ENCODE measurements around the gene SREBF1.

Gene SREBF1

DNA sequence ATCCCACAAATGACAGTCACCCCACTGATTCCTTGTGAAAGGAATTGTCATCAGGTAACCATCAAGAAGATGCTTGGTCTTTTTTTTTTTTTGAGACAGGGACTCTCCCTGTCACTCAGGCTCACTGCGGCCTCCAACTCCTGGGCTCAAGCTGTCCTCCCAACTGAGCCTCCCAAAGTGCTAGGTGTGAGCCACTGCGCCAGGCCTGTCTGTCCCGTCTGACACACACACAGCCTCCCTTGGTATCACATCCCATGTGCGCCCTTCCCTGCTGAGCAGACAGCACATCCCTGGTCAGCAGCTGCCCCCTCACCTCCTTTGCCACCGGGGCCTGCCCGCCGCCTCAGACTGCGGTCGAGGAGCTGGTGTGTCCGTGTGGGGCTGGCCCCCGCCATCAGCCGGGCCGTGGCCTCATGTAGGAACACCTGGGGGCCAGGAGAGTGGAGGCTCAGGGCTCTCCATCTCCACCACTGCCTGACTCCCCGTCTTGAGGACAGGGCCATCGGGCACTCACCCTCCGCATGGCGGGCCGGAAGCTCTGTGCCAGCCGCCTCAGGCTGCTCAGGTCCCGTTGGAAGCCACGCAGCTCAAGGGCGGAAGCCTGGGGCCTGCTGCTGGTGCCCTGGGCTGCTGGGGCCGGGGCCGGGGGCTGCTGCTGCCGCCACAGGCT lies 23.6 kb downstream of the SREBF1 start:
- CTCF ChIA-PET: interaction anchor here (0.6 to 21.2 kb wide), 20 partner anchors 8 to 221 kb away, joined by 3 to 295 read pairs (median 7); no protein-coding TSS in a partner anchor

GRCh38 chr17:17812211-17813054 lies 24.4 kb downstream of the SREBF1 start:
- peak; percentile 45 to 64 (median 61) for DNase-seq
- WGBS (ENCODE audit: insufficient coverage): 68% methylated on average over 56 of the region's 59 CpGs
- Histone ChIP-seq H3K36me3 (ENCODE audit: control insufficient read depth in 4 of 4, insufficient read depth in 4 of 4, low read length in 3 of 4) (peaks cover 5 to 78% (median 47%) of the 10 kb centered on the region in 4 experiments), H3K4me1 (ENCODE audit: control extremely low read depth in 1 of 4, control insufficient read depth in 4 of 4, insufficient read depth in 4 of 4, low read length in 3 of 4) (peaks cover 0 to 10% (median 5%) of the 10 kb centered on the region in 4 experiments), H3K4me3 (ENCODE audit: control insufficient read depth in 1 of 7, extremely low read depth in 1 of 7, insufficient read depth in 4 of 7, low read depth in 2 of 7, low read length in 6 of 7) (no peak overlapping the region), H3K27me3 (replicated peaks in 2 of 5; ENCODE audit: control insufficient read depth in 4 of 5, insufficient read depth in 5 of 5, low read length in 4 of 5) (no peaks in the 10 kb centered on the region), H3K9me3 (ENCODE audit: control extremely low read depth in 1 of 5, control insufficient read depth in 4 of 5, insufficient read depth in 2 of 5, low read depth in 1 of 5, low read length in 4 of 5) (no peaks in the 10 kb centered on the region), H3K27ac (ENCODE audit: insufficient read depth in 1 of 2, low read depth in 1 of 2, low read length in 2 of 2, poor library complexity in 1 of 2, severe bottlenecking in 2 of 2) (no peak overlapping the region)
- CTCF ChIA-PET: interaction anchor here (0.6 to 21.2 kb wide), 29 partner anchors 8 to 221 kb away, joined by 3 to 295 read pairs (median 5); no protein-coding TSS in a partner anchor
- POLR2A ChIA-PET: interaction anchor here (0.7 to 1.6 kb wide), 6 partner anchors 21 to 521 kb away, joined by 3 to 6 read pairs (median 4); partner anchors contain the start of gene SREBF1

More for the DNA sequence above, 23.6 kb downstream of the SREBF1 start:
- H3K4me1 ChIP-seq (ENCODE audit: control extremely low read depth in 1 of 4, control insufficient read depth in 4 of 4, insufficient read depth in 4 of 4, low read length in 3 of 4): peaks cover 0 to 10% (median 5%) of the 10 kb centered on the region in 4 experiments
- POLR2A ChIA-PET: interaction anchor here (0.7 to 1.6 kb wide), 7 partner anchors 20 to 520 kb away, joined by 3 to 6 read pairs (median 3); partner anchors contain the start of gene SREBF1
- no peak overlapping the region for H3K4me3 ChIP-seq (ENCODE audit: control insufficient read depth in 1 of 7, extremely low read depth in 1 of 7, insufficient read depth in 4 of 7, low read depth in 2 of 7, low read length in 6 of 7)
- no peaks in the 10 kb centered on the region for H3K27me3 ChIP-seq (replicated peaks in 2 of 5; ENCODE audit: control insufficient read depth in 4 of 5, insufficient read depth in 5 of 5, low read length in 4 of 5)
- no peak overlapping the region for H3K27ac ChIP-seq (ENCODE audit: insufficient read depth in 1 of 2, low read depth in 1 of 2, low read length in 2 of 2, poor library complexity in 1 of 2, severe bottlenecking in 2 of 2)
- peaks cover 4 to 78% (median 46%) of the 10 kb centered on the region in 4 experiments for H3K36me3 ChIP-seq (ENCODE audit: control insufficient read depth in 4 of 4, insufficient read depth in 4 of 4, low read length in 3 of 4)
- no peak for DNase-seq
- H3K9me3 ChIP-seq (ENCODE audit: control extremely low read depth in 1 of 5, control insufficient read depth in 4 of 5, insufficient read depth in 2 of 5, low read depth in 1 of 5, low read length in 4 of 5): no peaks in the 10 kb centered on the region
- WGBS (ENCODE audit: insufficient coverage): 96% methylated on average over 13 of the region's 25 CpGs

DNA sequence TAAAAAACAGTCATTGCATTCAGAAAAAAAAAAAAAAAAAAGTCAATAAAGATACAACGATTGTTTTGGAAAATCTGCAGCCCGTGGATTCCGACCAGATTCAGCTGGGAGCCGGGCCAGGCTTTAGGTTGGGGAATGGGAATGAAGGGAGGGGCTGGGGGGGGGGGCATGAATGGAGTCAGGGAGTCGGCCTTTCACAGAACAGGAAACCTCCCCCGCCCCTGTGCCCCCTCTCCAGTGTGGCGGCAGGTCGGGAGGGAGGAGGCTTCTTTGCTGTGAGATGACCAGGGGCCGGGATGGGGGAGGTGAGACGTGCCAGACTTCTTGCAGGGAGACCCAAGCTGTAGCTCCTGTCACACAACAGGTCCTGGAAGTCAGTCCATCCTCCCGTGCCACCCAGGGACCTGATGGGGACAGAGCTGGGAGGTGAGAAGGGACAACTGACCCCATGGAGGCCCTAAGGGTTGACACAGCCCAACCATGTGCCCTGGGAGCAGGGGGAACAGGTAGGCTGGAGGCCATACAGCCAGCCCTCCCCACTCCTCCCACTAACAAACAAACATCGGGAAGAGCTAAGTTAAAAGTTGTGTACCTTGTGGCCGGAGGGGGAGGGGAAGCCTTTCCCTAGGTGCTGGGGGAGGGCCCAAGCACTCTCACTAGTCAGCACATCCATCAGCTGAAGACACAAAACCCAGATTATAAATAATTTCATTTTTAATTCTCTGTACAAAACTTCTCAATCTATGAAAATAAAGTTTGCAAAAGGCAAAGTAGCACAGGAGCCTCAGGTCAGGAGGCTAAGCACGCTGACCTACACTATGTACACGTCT lies 25.2 kb downstream of the SREBF1 start:
- H3K27me3 ChIP-seq (replicated peaks in 2 of 5; ENCODE audit: control insufficient read depth in 4 of 5, insufficient read depth in 5 of 5, low read length in 4 of 5): no peaks in the 10 kb centered on the region
- no peak overlapping the region for H3K27ac ChIP-seq (ENCODE audit: insufficient read depth in 1 of 2, low read depth in 1 of 2, low read length in 2 of 2, poor library complexity in 1 of 2, severe bottlenecking in 2 of 2)
- H3K36me3 ChIP-seq (ENCODE audit: control insufficient read depth in 4 of 4, insufficient read depth in 4 of 4, low read length in 3 of 4): peaks cover 4 to 77% (median 43%) of the 10 kb centered on the region in 4 experiments
- no peaks in the 10 kb centered on the region for H3K9me3 ChIP-seq (ENCODE audit: control extremely low read depth in 1 of 5, control insufficient read depth in 4 of 5, insufficient read depth in 2 of 5, low read depth in 1 of 5, low read length in 4 of 5)
- peaks cover 0 to 10% (median 5%) of the 10 kb centered on the region in 4 experiments for H3K4me1 ChIP-seq (ENCODE audit: control extremely low read depth in 1 of 4, control insufficient read depth in 4 of 4, insufficient read depth in 4 of 4, low read length in 3 of 4)
- ChIA-PET POLR2A (interaction anchor here (1.0 kb wide), 1 partner anchor 25 kb away, joined by 6 read pairs; the partner anchor contains the start of gene SREBF1), CTCF (interaction anchor here (0.7 to 21.2 kb wide), 31 partner anchors 9 to 142 kb away, joined by 3 to 295 read pairs (median 3); no protein-coding TSS in a partner anchor)
- no peak for DNase-seq
- no peak overlapping the region for H3K4me3 ChIP-seq (ENCODE audit: control insufficient read depth in 1 of 7, extremely low read depth in 1 of 7, insufficient read depth in 4 of 7, low read depth in 2 of 7, low read length in 6 of 7)
- 82% methylated on average over 6 of the region's 15 CpGs for WGBS (ENCODE audit: insufficient coverage)

DNA sequence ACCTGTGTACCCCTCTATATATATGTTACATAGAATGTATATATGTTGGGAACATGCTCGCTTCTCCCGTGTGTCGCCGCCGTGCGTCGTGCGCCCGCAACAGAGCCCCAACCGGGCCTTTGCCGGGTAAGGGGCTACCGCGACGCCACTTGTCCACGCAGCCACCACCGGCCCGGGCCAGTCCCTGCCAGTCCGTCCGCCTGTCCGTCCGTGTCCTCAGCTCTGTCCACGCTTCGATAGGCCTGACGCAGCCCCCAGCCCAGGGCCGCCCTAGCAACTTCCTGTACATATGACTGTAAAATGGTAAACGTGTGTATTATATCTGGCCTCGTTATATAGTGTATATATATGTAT lies 25.9 kb downstream of the SREBF1 start:
- ChIA-PET CTCF (interaction anchor here (0.7 to 21.2 kb wide), 13 partner anchors 9 to 141 kb away, joined by 3 to 295 read pairs (median 6); no protein-coding TSS in a partner anchor), POLR2A (no interaction called here)
- H3K4me1 ChIP-seq (ENCODE audit: control extremely low read depth in 1 of 4, control insufficient read depth in 4 of 4, insufficient read depth in 4 of 4, low read length in 3 of 4): peaks cover 0 to 10% (median 5%) of the 10 kb centered on the region in 4 experiments
- no peaks in the 10 kb centered on the region for H3K9me3 ChIP-seq (ENCODE audit: control extremely low read depth in 1 of 5, control insufficient read depth in 4 of 5, insufficient read depth in 2 of 5, low read depth in 1 of 5, low read length in 4 of 5)
- H3K4me3 ChIP-seq (ENCODE audit: control insufficient read depth in 1 of 7, extremely low read depth in 1 of 7, insufficient read depth in 4 of 7, low read depth in 2 of 7, low read length in 6 of 7): no peak overlapping the region
- H3K27ac ChIP-seq (ENCODE audit: insufficient read depth in 1 of 2, low read depth in 1 of 2, low read length in 2 of 2, poor library complexity in 1 of 2, severe bottlenecking in 2 of 2): no peak overlapping the region
- 98% methylated on average over 9 of the region's 27 CpGs for WGBS (ENCODE audit: insufficient coverage)
- no peaks in the 10 kb centered on the region for H3K27me3 ChIP-seq (replicated peaks in 2 of 5; ENCODE audit: control insufficient read depth in 4 of 5, insufficient read depth in 5 of 5, low read length in 4 of 5)
- no peak for DNase-seq
- H3K36me3 ChIP-seq (ENCODE audit: control insufficient read depth in 4 of 4, insufficient read depth in 4 of 4, low read length in 3 of 4): peaks cover 2 to 79% (median 43%) of the 10 kb centered on the region in 4 experiments

DNA sequence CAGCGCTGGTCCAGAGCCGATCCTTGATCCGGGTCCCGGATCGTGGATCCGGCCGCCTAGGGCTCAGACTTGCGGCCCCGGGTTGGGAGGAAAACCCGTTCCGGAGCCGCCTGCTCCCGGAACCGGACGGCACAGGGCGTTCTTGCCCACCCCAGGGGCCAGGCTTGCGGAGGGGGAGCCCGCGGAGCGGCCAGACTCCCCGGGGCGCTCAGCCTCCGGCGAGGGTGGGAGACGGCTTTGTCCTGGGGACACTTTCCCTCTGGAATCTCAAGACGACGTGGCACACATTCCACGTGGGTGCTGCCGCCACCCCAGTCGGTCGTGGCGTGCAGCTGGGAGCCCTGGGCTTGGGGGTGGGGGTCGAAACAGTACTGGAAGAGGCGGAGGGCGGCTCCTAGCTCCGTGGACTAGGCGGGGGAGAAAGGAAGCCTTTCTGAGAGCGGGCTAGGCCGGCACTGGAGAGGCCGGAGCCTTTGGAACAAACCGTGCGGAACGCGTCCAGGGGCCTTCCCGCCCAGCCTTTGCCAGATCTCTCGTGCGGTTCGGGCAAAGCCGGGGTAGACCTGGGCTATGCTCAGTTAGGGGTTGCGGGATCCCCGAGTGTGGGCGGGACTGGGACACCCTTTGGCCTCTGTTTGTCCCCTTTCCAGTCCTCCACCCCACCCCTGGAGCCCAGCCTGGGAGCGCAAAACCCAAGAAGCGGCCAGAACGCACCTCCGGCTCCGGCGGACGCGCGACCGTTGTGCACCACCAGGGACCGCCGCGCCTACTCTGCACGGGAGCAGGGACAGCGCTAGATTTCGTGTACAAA lies 26.5 kb downstream of the SREBF1 start:
- H3K27me3 ChIP-seq (replicated peaks in 2 of 5; ENCODE audit: control insufficient read depth in 4 of 5, insufficient read depth in 5 of 5, low read length in 4 of 5): no peaks in the 10 kb centered on the region
- ChIA-PET POLR2A (no interaction called here), CTCF (interaction anchor here (0.7 to 21.2 kb wide), 9 partner anchors 8 to 239 kb away, joined by 3 to 295 read pairs (median 6); no protein-coding TSS in a partner anchor)
- no peak overlapping the region for H3K27ac ChIP-seq (ENCODE audit: insufficient read depth in 1 of 2, low read depth in 1 of 2, low read length in 2 of 2, poor library complexity in 1 of 2, severe bottlenecking in 2 of 2)
- no peak for DNase-seq
- no peak overlapping the region for H3K4me3 ChIP-seq (ENCODE audit: control insufficient read depth in 1 of 7, extremely low read depth in 1 of 7, insufficient read depth in 4 of 7, low read depth in 2 of 7, low read length in 6 of 7)
- H3K4me1 ChIP-seq (ENCODE audit: control extremely low read depth in 1 of 4, control insufficient read depth in 4 of 4, insufficient read depth in 4 of 4, low read length in 3 of 4): peaks cover 0 to 10% (median 5%) of the 10 kb centered on the region in 4 experiments
- H3K9me3 ChIP-seq (ENCODE audit: control extremely low read depth in 1 of 5, control insufficient read depth in 4 of 5, insufficient read depth in 2 of 5, low read depth in 1 of 5, low read length in 4 of 5): no peaks in the 10 kb centered on the region
- H3K36me3 ChIP-seq (ENCODE audit: control insufficient read depth in 4 of 4, insufficient read depth in 4 of 4, low read length in 3 of 4): peaks cover 3 to 79% (median 44%) of the 10 kb centered on the region in 4 experiments
- 95% methylated on average over 55 of the region's 68 CpGs for WGBS (ENCODE audit: insufficient coverage)

All from common myeloid progenitor, CD34-positive (primary cell).